ENCODE results near the gene TMIGD2. TPM values are rescaled to one million over a fixed set of nuclear protein-coding genes. Genes with fewer than 3 reads are reported as not detected.

The TMIGD2 gene
- total and polyA plus RNA-seq, 2 of the 4 experiments (the other 2 are of a cell fraction) = not detected

- TF ChIP-seq CEBPB (IDR thresholded peaks at IDR 0.05; ENCODE audit: low read depth, low read length) (no peak), USF2 (IDR thresholded peaks at IDR 0.05; ENCODE audit: low read depth, low read length) (no peak)
These were observed 23.0 kb downstream of the TMIGD2 start (continued) for GRCh38 chr19:4279267-4279529.

GRCh38 chr19:4278419-4279266 is 23.5 kb downstream of the TMIGD2 start, which contains the start of gene SHD:
Gene SHD (plus strand): TSS chr19:4279266. CDS start chr19:4280064, 798 bp downstream.
- intact Hi-C loops (cut with micrococcal nuclease) = no loop called here
- peak within 1 kb of the TSS; percentile 19; the same call in 1 of the 2 replicates for H3K4me2 ChIP-seq (ENCODE audit: low read depth, low read length)
- H4K8ac ChIP-seq (ENCODE audit: low read depth in 2 of 2, low read length in 2 of 2) = no peak within 1 kb of the TSS
- POLR2A ChIA-PET (ENCODE audit: unreplicated experiment) = no interaction called here
- no peaks in the 10 kb centered on the region for H3K4me1 ChIP-seq (ENCODE audit: control insufficient read depth, insufficient read depth, low read length)
- no peak within 1 kb of the TSS for H2AK5ac ChIP-seq (ENCODE audit: low read depth, low read length)
- H2BK120ac ChIP-seq (ENCODE audit: low read depth, low read length) = no peak within 1 kb of the TSS
- no peak within 1 kb of the TSS for H3K9ac ChIP-seq (ENCODE audit: low read depth, low read length)
- no peak within 1 kb of the TSS for H2BK5ac ChIP-seq (ENCODE audit: low read depth, low read length, poor library complexity, severe bottlenecking)
- no peak within 1 kb of the TSS for H2BK15ac ChIP-seq (ENCODE audit: low read depth, low read length)
- peaks cover 47% of the 10 kb centered on the region for H3K27me3 ChIP-seq (ENCODE audit: control insufficient read depth, insufficient read depth, low read length)
- WGBS, 2 experiments (ENCODE audit: extremely low coverage in 2 of 2, insufficient read length in 1 of 2) = 0% methylated on average over 5 of the region's 44 CpGs; no CpG with 5 or more reads in 1 of the 2 experiments
- no peak within 1 kb of the TSS for H4K5ac ChIP-seq (ENCODE audit: low read depth, low read length)
- peaks cover 2% of the 10 kb centered on the region; the same call in 1 of the 2 replicates for H3K9me3 ChIP-seq (ENCODE audit: control insufficient read depth, insufficient read depth, low read length)
- H3K36me3 ChIP-seq (ENCODE audit: control insufficient read depth, insufficient read depth, low read length) = no peaks in the 10 kb centered on the region
- no peak within 1 kb of the TSS for H2AK9ac ChIP-seq (replicated peaks; ENCODE audit: low read depth, low read length, poor library complexity)
- no peak within 1 kb of the TSS for H4K91ac ChIP-seq (ENCODE audit: insufficient read depth, low read depth, low read length)
- no peak within 1 kb of the TSS for H3K18ac ChIP-seq (ENCODE audit: low read depth, low read length)
- H3K79me1 ChIP-seq (ENCODE audit: low read depth in 1 of 2, low read length in 2 of 2) = no peaks in the 10 kb centered on the region
- H3K27ac ChIP-seq (ENCODE audit: insufficient read depth, low read length) = no peak within 1 kb of the TSS
- dilution Hi-C loops (cut with HindIII; ENCODE audit: low sequenced_read_pairs, unreplicated experiment) = no loop called here
- H2AFZ ChIP-seq (replicated peaks; ENCODE audit: low read length, poor library complexity) = peak within 1 kb of the TSS; percentile 11
- no peak within 1 kb of the TSS for H3K23ac ChIP-seq (ENCODE audit: low read depth, low read length)
- H3K14ac ChIP-seq (replicated peaks; ENCODE audit: low read depth, low read length) = no peak within 1 kb of the TSS
- no peak within 1 kb of the TSS for H3K56ac ChIP-seq (ENCODE audit: extremely low read depth, insufficient read depth, low read length)
- H2BK20ac ChIP-seq (ENCODE audit: low read depth, low read length) = no peak within 1 kb of the TSS
- H3K4me3 ChIP-seq (ENCODE audit: insufficient read depth, low read depth, low read length) = no peak within 1 kb of the TSS
- no peaks in the 10 kb centered on the region for H4K20me1 ChIP-seq (ENCODE audit: insufficient read depth, low read length)
- CTCF ChIA-PET = no interaction called here
- no peak for DNase-seq
- peak; percentile 59 for ATAC-seq (ENCODE audit: low read depth)
- in situ Hi-C loops (cut with MboI; ENCODE audit: low sequenced_read_pairs) = no loop called here
- H3K9me1 ChIP-seq (ENCODE audit: insufficient read depth, low read length) = no peaks in the 10 kb centered on the region
- no TSS peak for BruUV-seq (replicated peaks)
- H3K4ac ChIP-seq (ENCODE audit: low read depth, low read length) = no peak within 1 kb of the TSS
- TF ChIP-seq CTCF (conservative IDR thresholded peaks at IDR 0.05; ENCODE audit: low read depth, low read length) = no peak
- no peak for TF ChIP-seq POLR2A (IDR thresholded peaks at IDR 0.05; ENCODE audit: low read depth, low read length)
- TF ChIP-seq USF2 (IDR thresholded peaks at IDR 0.05; ENCODE audit: low read depth, low read length) = no peak
- no peak for TF ChIP-seq MAZ (IDR thresholded peaks at IDR 0.05; ENCODE audit: borderline replicate concordance, low read depth, low read length)
- TF ChIP-seq ELK1 (IDR thresholded peaks at IDR 0.05; ENCODE audit: borderline replicate concordance, low read depth, low read length) = no peak
- no peak for TF ChIP-seq MAFK (IDR thresholded peaks at IDR 0.05; ENCODE audit: low read depth, low read length)
- no peak for TF ChIP-seq RFX5 (IDR thresholded peaks at IDR 0.05; ENCODE audit: low read depth, low read length)
- TF ChIP-seq MXI1 (IDR thresholded peaks at IDR 0.05; ENCODE audit: borderline replicate concordance, low read depth, low read length) = no peak
- no peak for TF ChIP-seq SMC3 (IDR thresholded peaks at IDR 0.05; ENCODE audit: low read depth, low read length)
- TF ChIP-seq CHD1 (IDR thresholded peaks at IDR 0.05; ENCODE audit: low read depth, low read length) = no peak
